Transverse colon (tissue), 4 donors: ENCODE measurements around the gene KDM6B. TPM values are rescaled to one million over a fixed set of nuclear protein-coding genes. Genes with fewer than 3 reads are reported as not detected.

ENCODE experiments used
- DNase-seq: peaks from one replicate; pipeline ENCODE4 v3.0.0-alpha.2; 2019
- H3K27ac ChIP-seq, 4 donors: fragments of 200-600 bp; sonication (generic); 2 replicates each; pipeline ENCODE4 v1.5.1; 2016 to 2018; ENCODE audit warnings: inconsistent platforms in 4 of 4
- H3K27me3 ChIP-seq: fragments of 200-600 bp; sonication (generic); 2 replicates; pipeline ENCODE4 v1.5.1; 2017; ENCODE audit warnings: inconsistent platforms
- H3K36me3 ChIP-seq, 4 donors: fragments of 200-600 bp; sonication (generic); 2 replicates each; pipeline ENCODE4 v1.5.1; 2017 to 2019; ENCODE audit warnings: inconsistent platforms in 4 of 4
- H3K4me1 ChIP-seq, 4 donors: fragments of 200-600 bp; sonication (generic); 2 replicates each; pipeline ENCODE4 v1.5.1; 2017 to 2020; ENCODE audit warnings: inconsistent platforms in 4 of 4
- H3K4me3 ChIP-seq, 4 donors: fragments of 200-600 bp; sonication (generic); 1 replicate in 1 of 4; 2 replicates in 3 of 4; pipeline versions ENCODE4 v1.5.1 to v1.6.1; 2017 to 2019; ENCODE audit warnings: inconsistent platforms in 4 of 4
- H3K9me3 ChIP-seq, 2 donors: fragments of 200-600 bp; sonication (generic); 2 replicates each; pipeline ENCODE4 v1.5.1; 2017 to 2019; ENCODE audit warnings: inconsistent platforms in 2 of 2
- EP300 ChIP-seq: sonication (generic); formaldehyde crosslinking; IDR thresholded peaks from one replicate; pipeline ENCODE4 v1.6.1; 2017; ENCODE audit warnings: antibody characterized with exemption, low read depth
- POLR2A ChIP-seq: fragments of 450-650 bp; IDR thresholded peaks from one replicate; pipeline ENCODE4 v1.6.1; 2016; ENCODE audit warnings: antibody characterized with exemption, mild to moderate bottlenecking, moderate library complexity
- POLR2AphosphoS5 ChIP-seq, 3 donors: sonication (generic); formaldehyde crosslinking; IDR thresholded peaks; one replicate each; pipeline ENCODE4 v1.6.1; 2016; ENCODE audit warnings: antibody characterized with exemption in 3 of 3
- WGBS, 2 donors: methylation state at CpG; one replicate each; pipeline ENCODE4 v1.1.5; 2018; ENCODE audit warnings: low coverage in 1 of 2; 5-methylcytosine and 5-hydroxymethylcytosine counted together
- in situ Hi-C, 4 donors: fragments of 200-750 bp; cut with MboI; loops; one replicate each; pipeline versions ENCODE4 v1.15.0 to v1.15.1; 2017; ENCODE audit warnings: low sequenced_read_pairs in 3 of 4, low pct_ligation_motif_present in 1 of 4, low pct_unique_long_range_greater_than_20kb in 1 of 4
- intact Hi-C: fragments of 100-400 bp; cut with DNase I; formaldehyde crosslinking; loops from one replicate; pipeline ENCODE4 v1.15.1; 2023; ENCODE audit warnings: low total_unique reads
- total RNA-seq, 4 donors: library from RNA; depleted of rRNA; stranded (reverse); fragments of >200 nt; gene quantifications; one replicate each; pipeline ENCODE4 v1.1.0, GENCODE V29; 2016
- TF ChIP-seq, protein P1 (sequence below), 5 experiments: fragments of 200-600 bp in 3 of 5; fragments of 450-650 bp in 2 of 5; sonication (generic) in 3 of 5; IDR thresholded peaks; 1 replicate in 2 of 5; 2 replicates in 3 of 5; pipeline ENCODE4 v1.5.1; 2016 to 2017; ENCODE audit warnings: antibody characterized with exemption in 5 of 5, inconsistent platforms in 3 of 5, mild to moderate bottlenecking in 2 of 5, moderate library complexity in 1 of 5

KDM6B gene
- total RNA-seq, 4 donors from 2014 or later: 18.3 to 33.7 (median 30.2) TPM

DNA sequence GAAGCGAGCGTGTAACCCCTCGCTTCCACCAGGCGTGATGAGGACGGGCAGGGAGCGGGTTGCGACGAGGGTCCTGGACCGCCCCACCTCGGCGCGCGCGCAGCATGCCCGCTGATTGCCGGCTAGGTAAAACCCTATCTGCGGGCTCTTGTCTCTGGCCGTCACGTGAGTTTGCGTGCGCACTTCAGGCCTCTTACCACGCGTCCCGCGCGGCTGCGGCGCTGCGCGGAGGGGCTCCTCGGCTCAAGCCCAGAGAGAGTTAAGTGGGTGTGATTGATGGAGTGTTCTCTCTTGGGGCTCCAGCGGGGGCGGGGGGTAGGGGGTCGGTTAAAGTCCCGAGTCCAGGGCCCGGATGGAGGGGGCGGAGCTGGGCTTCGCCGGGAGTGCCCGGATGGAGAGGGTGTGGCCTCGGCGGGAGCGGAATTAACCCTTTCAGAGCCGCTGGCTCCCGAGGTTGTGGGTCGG lies 7.9 kb downstream of the KDM6B start:
- no peak for TF ChIP-seq EP300
- no peak for TF ChIP-seq POLR2A
- TF ChIP-seq, protein P1, sequence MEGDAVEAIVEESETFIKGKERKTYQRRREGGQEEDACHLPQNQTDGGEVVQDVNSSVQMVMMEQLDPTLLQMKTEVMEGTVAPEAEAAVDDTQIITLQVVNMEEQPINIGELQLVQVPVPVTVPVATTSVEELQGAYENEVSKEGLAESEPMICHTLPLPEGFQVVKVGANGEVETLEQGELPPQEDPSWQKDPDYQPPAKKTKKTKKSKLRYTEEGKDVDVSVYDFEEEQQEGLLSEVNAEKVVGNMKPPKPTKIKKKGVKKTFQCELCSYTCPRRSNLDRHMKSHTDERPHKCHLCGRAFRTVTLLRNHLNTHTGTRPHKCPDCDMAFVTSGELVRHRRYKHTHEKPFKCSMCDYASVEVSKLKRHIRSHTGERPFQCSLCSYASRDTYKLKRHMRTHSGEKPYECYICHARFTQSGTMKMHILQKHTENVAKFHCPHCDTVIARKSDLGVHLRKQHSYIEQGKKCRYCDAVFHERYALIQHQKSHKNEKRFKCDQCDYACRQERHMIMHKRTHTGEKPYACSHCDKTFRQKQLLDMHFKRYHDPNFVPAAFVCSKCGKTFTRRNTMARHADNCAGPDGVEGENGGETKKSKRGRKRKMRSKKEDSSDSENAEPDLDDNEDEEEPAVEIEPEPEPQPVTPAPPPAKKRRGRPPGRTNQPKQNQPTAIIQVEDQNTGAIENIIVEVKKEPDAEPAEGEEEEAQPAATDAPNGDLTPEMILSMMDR (IDR thresholded peaks at IDR 0.05): peak in 1 of 5 experiments; percentile 1
- peak in 2 of 3 donors; percentile 18 to 20 for TF ChIP-seq POLR2AphosphoS5 (IDR thresholded peaks at IDR 0.05)
- peak overlapping the region; percentile 97 to 99 (median 99) for H3K27ac ChIP-seq
- H3K9me3 ChIP-seq: no peaks in the 10 kb centered on the region
- peaks cover 41 to 76% (median 51%) of the 10 kb centered on the region in 4 donors for H3K4me1 ChIP-seq
- intact Hi-C loops: loop anchor here (2.0 to 5.0 kb wide), 2 partner anchors 15 to 600 kb away; partner anchors contain the start of genes GABARAP and NAA38
- WGBS, 2 donors: 0% methylated on average over 46 of the region's 46 CpGs; no CpG with 5 or more reads in 1 of the 2 donors
- no peaks in the 10 kb centered on the region for H3K27me3 ChIP-seq
- peaks cover 0 to 15% (median 6%) of the 10 kb centered on the region in 4 donors for H3K36me3 ChIP-seq
- peak overlapping the region; percentile 45 to 78 (median 59) for H3K4me3 ChIP-seq
- DNase-seq: peak; percentile 92
- in situ Hi-C loops: no loop called here

DNA sequence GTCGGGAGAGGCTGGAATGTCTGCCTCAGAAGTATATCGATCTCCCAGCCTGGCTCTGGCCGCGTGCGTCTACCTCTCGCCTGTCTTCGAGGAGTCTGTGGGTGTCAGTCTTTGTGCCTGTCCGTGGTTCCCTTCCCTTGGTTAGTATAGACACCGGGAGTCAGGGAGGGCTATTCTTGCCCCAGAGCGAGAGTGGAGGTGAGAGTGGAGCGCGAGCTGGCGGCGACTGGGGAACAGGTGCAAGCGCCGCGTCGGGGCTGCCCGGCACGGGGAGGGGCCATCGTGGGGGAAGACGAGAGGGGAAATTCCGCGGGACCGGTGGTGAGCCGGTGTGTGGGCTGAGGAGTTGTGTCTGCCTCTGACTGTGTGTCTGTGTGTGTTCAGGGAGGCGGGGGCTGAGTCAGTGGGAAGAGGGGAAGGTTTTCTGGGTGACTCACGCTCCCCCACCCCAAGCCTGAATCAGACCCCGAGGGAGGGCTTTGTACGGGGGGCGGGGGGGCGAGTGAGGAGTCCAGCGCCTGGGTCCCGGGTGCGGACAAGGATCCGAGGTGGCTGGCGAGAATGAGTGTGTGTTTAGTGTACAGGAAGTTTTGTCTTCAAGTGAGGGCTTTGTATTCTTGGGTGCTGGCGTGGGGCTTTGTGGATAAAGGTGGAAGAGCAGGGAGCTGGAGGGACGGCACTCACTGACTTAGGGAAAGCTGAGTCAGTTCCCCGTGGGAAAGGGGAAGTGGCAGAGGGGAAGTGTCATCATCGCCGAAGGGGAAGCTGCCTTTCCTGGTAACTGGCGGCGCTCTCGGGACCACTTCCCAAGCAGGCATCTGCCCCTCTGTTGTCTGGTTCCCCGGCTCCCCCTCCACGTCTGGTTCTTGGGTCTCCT lies 8.6 kb downstream of the KDM6B start:
- Histone ChIP-seq H3K27ac (peak overlapping the region; percentile 97 to 99 (median 99)), H3K4me1 (peaks cover 35 to 69% (median 44%) of the 10 kb centered on the region in 4 donors), H3K4me3 (peak overlapping the region; percentile 45 to 78 (median 59)), H3K9me3 (no peaks in the 10 kb centered on the region), H3K27me3 (no peaks in the 10 kb centered on the region), H3K36me3 (peaks cover 0 to 22% (median 6%) of the 10 kb centered on the region in 4 donors)
- TF ChIP-seq POLR2AphosphoS5 (IDR thresholded peaks at IDR 0.05) (peak; percentile 56 to 71 (median 58)), EP300 (peak; percentile 65), POLR2A (peak; percentile 61)
- TF ChIP-seq, protein P1 (IDR thresholded peaks at IDR 0.05): no peak
- in situ Hi-C loops (no loop called here), intact Hi-C loops (loop anchor here (2.0 to 5.0 kb wide), 2 partner anchors 14 to 600 kb away; partner anchors contain the start of genes GABARAP and NAA38)
- WGBS, 2 donors: 0 to 1% methylated on average over 24 to 47 of the region's 47 CpGs
- peak; percentile 82 for DNase-seq

DNA sequence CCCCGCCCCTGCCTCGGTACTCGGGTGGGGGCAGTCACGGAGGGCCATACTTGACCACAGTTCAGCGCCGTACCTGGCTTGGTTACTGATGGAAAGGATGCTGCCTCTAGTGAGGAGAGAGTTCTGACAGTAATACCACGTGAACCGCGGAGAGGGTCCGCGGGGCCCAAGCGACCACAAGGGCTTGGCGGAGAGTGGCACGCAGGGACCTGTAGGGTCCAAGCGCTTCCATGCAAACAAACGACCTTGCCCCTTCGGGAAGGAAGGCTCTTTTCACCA lies 9.2 kb downstream of the KDM6B start:
- intact Hi-C loops (loop anchor here (2.0 to 5.0 kb wide), 2 partner anchors 14 to 601 kb away; partner anchors contain the start of genes GABARAP and NAA38), in situ Hi-C loops (no loop called here)
- peaks cover 32 to 64% (median 41%) of the 10 kb centered on the region in 4 donors for H3K4me1 ChIP-seq

DNA sequence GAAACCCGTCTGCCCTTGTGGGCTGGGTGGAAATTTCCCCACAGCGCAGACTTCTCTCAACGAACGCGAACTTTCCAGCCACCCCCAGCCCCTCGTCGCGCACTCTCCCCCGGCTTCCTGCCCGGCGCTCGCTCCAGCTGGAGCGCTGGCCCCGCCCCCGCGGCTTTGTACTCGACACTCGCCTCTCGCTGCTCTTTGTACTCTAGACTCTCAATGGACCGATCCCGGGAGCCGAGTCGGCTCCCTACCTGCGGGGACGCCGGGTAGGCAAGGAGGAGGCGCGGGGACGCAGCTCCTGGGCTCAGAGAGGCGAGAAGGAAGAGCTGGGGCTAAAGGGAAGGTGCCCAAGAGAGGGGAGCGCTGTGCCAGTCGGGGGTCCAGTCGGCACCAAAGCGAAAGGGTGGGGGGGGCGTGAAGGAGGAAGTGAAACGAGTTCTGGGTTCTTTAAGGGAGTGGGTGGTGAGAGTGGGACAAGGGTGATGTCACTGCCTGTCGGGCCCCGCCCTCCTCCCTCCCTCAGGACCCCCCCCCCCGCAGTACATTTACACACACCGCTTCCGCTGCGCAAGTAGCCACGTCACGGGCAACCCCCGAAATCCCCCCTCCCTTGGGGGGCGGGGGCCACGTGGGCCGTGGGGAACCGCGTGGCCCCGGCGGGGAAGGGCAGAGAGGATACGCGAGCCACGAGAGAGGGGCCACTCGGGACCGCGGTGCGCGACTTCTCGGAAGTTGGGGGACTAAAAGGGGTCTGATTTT lies 9.7 kb downstream of the KDM6B start:
- peak overlapping the region; percentile 45 to 78 (median 59) for H3K4me3 ChIP-seq
- H3K27me3 ChIP-seq: no peaks in the 10 kb centered on the region
- intact Hi-C loops: loop anchor here (2.0 to 5.0 kb wide), 2 partner anchors 13 to 601 kb away; partner anchors contain the start of genes GABARAP and NAA38
- TF ChIP-seq POLR2AphosphoS5 (IDR thresholded peaks at IDR 0.05) (peak; percentile 52 to 84 (median 82)), POLR2A (peak; percentile 92)
- TF ChIP-seq, protein P1 (IDR thresholded peaks at IDR 0.05): no peak
- WGBS, 2 donors: 0 to 1% methylated on average over 3 to 49 of the region's 61 CpGs
- H3K9me3 ChIP-seq: no peaks in the 10 kb centered on the region
- DNase-seq: peak; percentile 91
- H3K36me3 ChIP-seq: peaks cover 0 to 31% (median 7%) of the 10 kb centered on the region in 4 donors
- peak overlapping the region; percentile 97 to 99 (median 99) for H3K27ac ChIP-seq
- peaks cover 30 to 60% (median 36%) of the 10 kb centered on the region in 4 donors for H3K4me1 ChIP-seq
- in situ Hi-C loops: no loop called here

More for the DNA sequence above, 9.2 kb downstream of the KDM6B start:
- TF ChIP-seq EP300: no peak
- no peak for DNase-seq
- 1% methylated on average over 17 of the region's 17 CpGs; no CpG with 5 or more reads in 1 of the 2 donors for WGBS, 2 donors
- Histone ChIP-seq H3K4me3 (peak overlapping the region; percentile 45 to 78 (median 59)), H3K27me3 (no peaks in the 10 kb centered on the region), H3K36me3 (peaks cover 0 to 26% (median 6%) of the 10 kb centered on the region in 4 donors), H3K9me3 (no peaks in the 10 kb centered on the region), H3K27ac (peak overlapping the region; percentile 97 to 99 (median 99))
